HCT116 (cell line): ENCODE measurements around the gene TNXB. TPM values are rescaled to one million over a fixed set of nuclear protein-coding genes. Genes with fewer than 3 reads are reported as not detected.

Experiments
- ATAC-seq: fragments of 200-7000 bp; cut with Tn5 transposase; 2 replicates; pipeline ENCODE4 v1.9.1; 2020; ENCODE audit warnings: mild to moderate bottlenecking, moderate library complexity
- BruUV-seq: library from RNA; stranded (reverse); fragments of 400-500 nt; replicated peaks from 2 replicates; lab custom pipeline; 2021; lab: Mats Ljungman, UMichigan
- CTCF ChIA-PET: fragments of 300-600 bp; sonication (Branson Sonifier 250); formaldehyde crosslinking; loops from one replicate; lab custom pipeline; 2021; ENCODE audit warnings: antibody characterized with exemption; lab: Charles Lee
- POLR2A ChIA-PET: fragments of 300-600, 350-600 bp; sonication (Branson Sonifier 250); formaldehyde crosslinking; loops from one replicate; lab custom pipeline; 2021; ENCODE audit warnings: antibody characterized with exemption; lab: Charles Lee
- RAD21 ChIA-PET, 2 experiments: fragments of 300-600 bp; sonication (Branson Sonifier 250); formaldehyde crosslinking; loops; one replicate each; lab custom pipeline; 2023; ENCODE audit warnings: low total read pairs in 2 of 2; ENCODE audit not compliant: uncharacterized antibody in 2 of 2, unreplicated experiment in 2 of 2, low non-redundant PET in 1 of 2; lab: Charles Lee
- DNase-seq: peaks from one replicate; pipeline ENCODE4 v3.0.0-alpha.2; 2010; ENCODE audit warnings: low read depth, low spot score
- H2AFZ ChIP-seq: fragments of 200-600 bp; shearing (Covaris generic), sonication (generic); 2 replicates; pipeline ENCODE4 v1.6.1; 2017; ENCODE audit warnings: low read depth, mixed run types, mixed read lengths, antibody characterized with exemption, low read length; ENCODE audit not compliant: poor library complexity, severe bottlenecking
- H3K27ac ChIP-seq: 2 replicates; pipeline ENCODE4 v1.5.1; 2012; ENCODE audit warnings: low read depth, low read length
- H3K27me3 ChIP-seq: fragments of 200-600 bp; sonication (generic); 2 replicates; pipeline ENCODE4 v1.6.1; 2016; ENCODE audit warnings: mixed run types, low read length, mixed read lengths; ENCODE audit not compliant: insufficient read depth
- H3K36me3 ChIP-seq, 2 experiments: fragments of 200-500 bp in 1 of 2; fragments of 200-600 bp in 1 of 2; sonication (Bioruptor generic) in 1 of 2; sonication (generic) in 1 of 2; 2 replicates each; pipeline versions ENCODE4 v1.5.1 to v1.6.1; 2014 to 2016; ENCODE audit warnings: low read length in 2 of 2, inconsistent platforms in 1 of 2, mixed read lengths in 1 of 2, mixed run types in 1 of 2; ENCODE audit not compliant: insufficient read depth in 2 of 2, control insufficient read depth in 1 of 2
- H3K4me1 ChIP-seq, 2 experiments: fragments of 200-600 bp in 1 of 2; sonication (generic) in 1 of 2; 2 replicates each; pipeline versions ENCODE4 v1.5.1 to v1.6.1; 2012 to 2017; ENCODE audit warnings: low read length in 2 of 2, inconsistent platforms in 1 of 2, mild to moderate bottlenecking in 1 of 2, mixed read lengths in 1 of 2, mixed run types in 1 of 2, moderate library complexity in 1 of 2; ENCODE audit not compliant: insufficient read depth in 2 of 2, control insufficient read depth in 1 of 2
- H3K4me2 ChIP-seq: fragments of 200-600 bp; sonication (generic); 2 replicates; pipeline ENCODE4 v1.6.1; 2017; ENCODE audit warnings: mixed run types, low read length, mixed read lengths
- H3K4me3 ChIP-seq, 2 experiments: fragments of 200-600 bp in 1 of 2; sonication (generic) in 1 of 2; replicated peaks in 1 of 2; 2 replicates each; pipeline ENCODE4 v1.5.1; 2011 to 2016; ENCODE audit warnings: low read length in 2 of 2, control low read depth in 1 of 2, low read depth in 1 of 2, mild to moderate bottlenecking in 1 of 2, mixed read lengths in 1 of 2, mixed run types in 1 of 2
- H3K79me2 ChIP-seq: fragments of 200-600 bp; sonication (generic); 2 replicates; pipeline ENCODE4 v1.6.1; 2017; ENCODE audit warnings: mild to moderate bottlenecking, mixed run types, low read length, moderate library complexity, mixed read lengths; ENCODE audit not compliant: insufficient read depth
- H3K9ac ChIP-seq: fragments of 200-600 bp; sonication (generic); 2 replicates; pipeline ENCODE4 v1.6.1; 2016; ENCODE audit warnings: low read length, mixed read lengths
- H3K9me2 ChIP-seq: fragments of 200-600 bp; sonication (generic), shearing (Covaris generic); 2 replicates; pipeline ENCODE4 v1.6.1; 2017; ENCODE audit warnings: mixed run types, mild to moderate bottlenecking, moderate library complexity; ENCODE audit not compliant: insufficient read depth
- H3K9me3 ChIP-seq, 2 experiments: fragments of 200-500 bp in 1 of 2; fragments of 200-600 bp in 1 of 2; sonication (Bioruptor generic) in 1 of 2; sonication (generic) in 1 of 2; 2 replicates each; pipeline ENCODE4 v1.6.1; 2014 to 2017; ENCODE audit warnings: low read length in 2 of 2, mixed read lengths in 2 of 2, inconsistent platforms in 1 of 2, low read depth in 1 of 2, mild to moderate bottlenecking in 1 of 2, mixed run types in 1 of 2, moderate library complexity in 1 of 2; ENCODE audit not compliant: control insufficient read depth in 1 of 2, insufficient read depth in 1 of 2
- H4K20me1 ChIP-seq: fragments of 200-600 bp; sonication (generic), shearing (Covaris generic); 2 replicates; pipeline ENCODE4 v1.6.1; 2017; ENCODE audit warnings: mixed run types, mild to moderate bottlenecking, moderate library complexity; ENCODE audit not compliant: insufficient read depth
- ATF3 ChIP-seq: IDR thresholded peaks from 2 replicates; pipeline ENCODE4 v1.6.1; 2012
- CTCF ChIP-seq, 3 experiments: fragments of 200-600 bp in 1 of 3; sonication (generic) in 1 of 3; IDR thresholded peaks in 2 of 3; conservative IDR thresholded peaks in 1 of 3; 2 replicates each; pipeline ENCODE4 v1.5.1; 2012 to 2017; ENCODE audit warnings: low read depth in 2 of 3, low read length in 2 of 3, antibody characterized with exemption in 1 of 3, borderline replicate concordance in 1 of 3, control low read depth in 1 of 3, mild to moderate bottlenecking in 1 of 3, mixed read lengths in 1 of 3, mixed run types in 1 of 3, moderate library complexity in 1 of 3; ENCODE audit not compliant: insufficient read depth in 1 of 3
- EGR1 ChIP-seq: IDR thresholded peaks from 2 replicates; pipeline ENCODE4 v1.6.1; 2012; ENCODE audit warnings: low read depth
- EZH2 ChIP-seq: fragments of 200-600 bp; sonication (generic); IDR thresholded peaks from 2 replicates; pipeline ENCODE4 v1.6.1; 2017; ENCODE audit warnings: antibody characterized with exemption, mixed run types
- FOSL1 ChIP-seq: IDR thresholded peaks from 2 replicates; pipeline ENCODE4 v1.6.1; 2012; ENCODE audit warnings: low read depth
- JUND ChIP-seq: IDR thresholded peaks from 2 replicates; pipeline ENCODE4 v1.6.1; 2012
- MAX ChIP-seq: IDR thresholded peaks from 2 replicates; pipeline ENCODE4 v1.6.1; 2012
- POLR2A ChIP-seq: IDR thresholded peaks from 2 replicates; pipeline ENCODE4 v1.7.0; 2011; ENCODE audit warnings: borderline replicate concordance; ENCODE audit not compliant: insufficient read depth, insufficient read length; ENCODE audit errors: extremely low read depth
- POLR2AphosphoS5 ChIP-seq: IDR thresholded peaks from 2 replicates; pipeline ENCODE4 v1.6.1; 2011; ENCODE audit warnings: mild to moderate bottlenecking, low read depth, low read length, moderate library complexity
- RAD21 ChIP-seq: IDR thresholded peaks from 2 replicates; pipeline ENCODE4 v1.6.1; 2012; ENCODE audit warnings: low read depth, mild to moderate bottlenecking
- REST ChIP-seq: IDR thresholded peaks from 2 replicates; pipeline ENCODE4 v1.6.1; 2012; ENCODE audit warnings: low read depth
- SIN3A ChIP-seq: IDR thresholded peaks from 2 replicates; pipeline ENCODE4 v1.6.1; 2012; ENCODE audit warnings: low read depth
- SP1 ChIP-seq: IDR thresholded peaks from 2 replicates; pipeline ENCODE4 v1.6.1; 2012; ENCODE audit warnings: low read depth
- ZFX ChIP-seq: fragments of 450-650 bp; IDR thresholded peaks from 2 replicates; pipeline ENCODE4 v1.6.1; 2017
- ZNF274 ChIP-seq: fragments of 200-500 bp; sonication (Bioruptor generic); IDR thresholded peaks from 2 replicates; pipeline ENCODE4 v1.6.1; 2014; ENCODE audit warnings: mild to moderate bottlenecking, low read depth, low read length, inconsistent platforms
- intact Hi-C: fragments of 100-400 bp; cut with micrococcal nuclease; formaldehyde crosslinking; loops from 2 replicates; pipeline ENCODE4 v1.10.0; 2022
- total RNA-seq: library from RNA; stranded (reverse); gene quantifications from one replicate; pipeline ENCODE4 v1.2.1, GENCODE V29; 2021; ENCODE audit not compliant: unreplicated experiment

TNXB gene
- total RNA-seq, 1 experiment from 2014 or later: 8.5 TPM

GRCh38 chr6:32076321-32076809 lies 32.8 kb downstream of the TNXB start:
- intact Hi-C loops: no loop called here
- H3K9ac ChIP-seq: no peak overlapping the region
- ATAC-seq (no peak), DNase-seq (no peak)
- no peaks in the 10 kb centered on the region for H3K79me2 ChIP-seq
- no TSS peak for BruUV-seq
- H4K20me1 ChIP-seq: no peaks in the 10 kb centered on the region
- CTCF ChIA-PET: interaction anchor here (0.8 kb wide), 1 partner anchor 11 kb away, joined by 4 read pairs; no protein-coding TSS in a partner anchor
- no peaks in the 10 kb centered on the region for H3K27me3 ChIP-seq
- H3K36me3 ChIP-seq: no peaks in the 10 kb centered on the region
- no peak overlapping the region for H2AFZ ChIP-seq
- RAD21 ChIA-PET: no interaction called here
- peaks cover 5 to 43% of the 10 kb centered on the region in 2 experiments; a peak in 3 of 4 replicates for H3K4me1 ChIP-seq
- H3K9me2 ChIP-seq: no peaks in the 10 kb centered on the region
- POLR2A ChIA-PET: no interaction called here
- TF ChIP-seq SP1 (no peak), MAX (no peak), POLR2AphosphoS5 (no peak), ZNF274 (no peak), RAD21 (no peak), ATF3 (no peak), CTCF (IDR thresholded peaks at IDR 0.05 in 2 of 3, conservative IDR thresholded peaks at IDR 0.05 in 1 of 3; ENCODE audit: borderline replicate concordance in 1 of 3, insufficient read depth in 1 of 3, low read depth in 2 of 3, low read length in 2 of 3) (no peak), JUND (no peak), REST (no peak), ZFX (no peak), FOSL1 (no peak), POLR2A (no peak), EGR1 (no peak), SIN3A (no peak), EZH2 (no peak)
- H3K4me3 ChIP-seq: no peak overlapping the region
- H3K4me2 ChIP-seq: no peak overlapping the region; the same call in 1 of the 2 replicates
- H3K27ac ChIP-seq: no peak overlapping the region
- H3K9me3 ChIP-seq: no peaks in the 10 kb centered on the region
